Neural cell (in vitro differentiated cells): Measurements from ENCODE around the gene PDZRN3. TPM values are rescaled to one million over a fixed set of nuclear protein-coding genes. Genes with fewer than 3 reads are reported as not detected.

Experiments
- H2AFZ ChIP-seq: fragments of 200-600, 300-800 bp; sonication (generic), shearing (Covaris generic); 2 replicates; pipeline ENCODE4 v1.6.0; 2014; ENCODE audit warnings: low read depth, mild to moderate bottlenecking, antibody characterized with exemption, low read length, moderate library complexity
- H3F3A ChIP-seq: fragments of 200-600 bp; shearing (Covaris generic); 2 replicates; pipeline ENCODE4 v1.6.1; 2016; ENCODE audit warnings: mild to moderate bottlenecking, moderate library complexity, mixed read lengths, antibody characterized with exemption, low read length; ENCODE audit not compliant: insufficient read depth, poor library complexity, severe bottlenecking
- H3K27ac ChIP-seq: fragments of 200-600, 300-800 bp; sonication (generic), shearing (Covaris generic); 2 replicates; pipeline ENCODE4 v1.5.1; 2014; ENCODE audit warnings: mild to moderate bottlenecking, low read length, moderate library complexity
- H3K27me3 ChIP-seq: fragments of 300-800, 200-600 bp; sonication (generic), shearing (Covaris generic); 2 replicates; pipeline ENCODE4 v1.6.0; 2014; ENCODE audit warnings: mild to moderate bottlenecking, low read depth, low read length, moderate library complexity; ENCODE audit not compliant: insufficient read depth
- H3K36me3 ChIP-seq: fragments of 300-800, 200-600 bp; sonication (generic), shearing (Covaris generic); 2 replicates; pipeline ENCODE4 v1.5.1; 2014; ENCODE audit warnings: mild to moderate bottlenecking, antibody characterized with exemption, low read length, moderate library complexity; ENCODE audit not compliant: insufficient read depth
- H3K4me2 ChIP-seq: fragments of 300-800, 200-600 bp; sonication (generic), shearing (Covaris generic); 2 replicates; pipeline ENCODE4 v1.6.0; 2014; ENCODE audit warnings: mild to moderate bottlenecking, low read length
- H3K4me3 ChIP-seq: fragments of 300-800, 200-600 bp; sonication (generic), shearing (Covaris generic); 2 replicates; pipeline ENCODE4 v1.5.1; 2014; ENCODE audit warnings: mild to moderate bottlenecking, low read length, moderate library complexity
- H3K79me2 ChIP-seq: fragments of 200-600 bp; shearing (Covaris generic); replicated peaks from 2 replicates; pipeline ENCODE4 v1.6.0; 2014; ENCODE audit warnings: mild to moderate bottlenecking, low read length, moderate library complexity; ENCODE audit not compliant: insufficient read depth
- H3K9ac ChIP-seq: fragments of 300-800, 200-600 bp; sonication (generic), shearing (Covaris generic); 2 replicates; pipeline ENCODE4 v1.6.1; 2016; ENCODE audit warnings: mild to moderate bottlenecking, low read length, mixed read lengths
- H3K9me2 ChIP-seq: fragments of 200-600 bp; shearing (Covaris generic); 2 replicates; pipeline ENCODE4 v1.6.1; 2016; ENCODE audit warnings: mild to moderate bottlenecking, low read length, mixed read lengths; ENCODE audit not compliant: insufficient read depth
- H3K9me3 ChIP-seq: fragments of 200-600, 300-800 bp; sonication (generic), shearing (Covaris generic); 2 replicates; pipeline ENCODE4 v1.6.1; 2016; ENCODE audit warnings: mild to moderate bottlenecking, mixed run types, low read length, moderate library complexity, mixed read lengths
- H4K20me1 ChIP-seq: fragments of 200-600 bp; shearing (Covaris generic); 2 replicates; pipeline ENCODE4 v1.6.1; 2016; ENCODE audit warnings: mild to moderate bottlenecking, mixed run types; ENCODE audit not compliant: insufficient read depth
- EP300 ChIP-seq: fragments of 450-650 bp; conservative IDR thresholded peaks from 2 replicates; pipeline ENCODE4 v1.6.1; 2014; ENCODE audit warnings: antibody characterized with exemption, mild to moderate bottlenecking, moderate library complexity; ENCODE audit not compliant: poor library complexity, severe bottlenecking
- EZH2 ChIP-seq: fragments of 200-600, 300-800 bp; shearing (Covaris generic), sonication (generic); IDR thresholded peaks from 2 replicates; pipeline ENCODE4 v1.6.1; 2014; ENCODE audit warnings: antibody characterized with exemption, low read length, borderline replicate concordance, mild to moderate bottlenecking; ENCODE audit not compliant: insufficient read depth, poor library complexity, severe bottlenecking
- MXI1 ChIP-seq: fragments of 450-650 bp; conservative IDR thresholded peaks from 2 replicates; pipeline ENCODE4 v1.6.1; 2014; ENCODE audit warnings: antibody characterized with exemption, mild to moderate bottlenecking; ENCODE audit not compliant: poor library complexity, severe bottlenecking
- POLR2AphosphoS5 ChIP-seq: IDR thresholded peaks from 2 replicates; pipeline ENCODE4 v1.6.1; 2012
- RAD21 ChIP-seq: fragments of 450-650 bp; conservative IDR thresholded peaks from 2 replicates; pipeline ENCODE4 v1.6.1; 2014; ENCODE audit warnings: antibody characterized with exemption, mild to moderate bottlenecking, moderate library complexity
- REST ChIP-seq: IDR thresholded peaks from 2 replicates; pipeline ENCODE4 v1.6.1; 2012; ENCODE audit warnings: borderline replicate concordance
- SMC3 ChIP-seq: fragments of 450-650 bp; conservative IDR thresholded peaks from 2 replicates; pipeline ENCODE4 v1.6.1; 2014; ENCODE audit warnings: antibody characterized with exemption, mild to moderate bottlenecking, moderate library complexity; ENCODE audit not compliant: poor library complexity
- TAF1 ChIP-seq: IDR thresholded peaks from 2 replicates; pipeline ENCODE4 v1.6.1; 2012; ENCODE audit warnings: low read depth
- polyA plus RNA-seq: library from polyadenylated mRNA; depleted of rRNA; stranded (reverse); fragments of >200 nt; gene quantifications from 2 replicates; pipeline ENCODE4 v1.2.3, GENCODE V29; 2014
- TF ChIP-seq, protein P1 (sequence below): fragments of 450-650 bp; IDR thresholded peaks from 2 replicates; pipeline ENCODE4 v1.5.1; 2014; ENCODE audit warnings: antibody characterized with exemption, mild to moderate bottlenecking, moderate library complexity; ENCODE audit not compliant: poor library complexity, severe bottlenecking

The PDZRN3 gene
- polyA plus RNA-seq, 1 donor from 2014 or later, result 1.1 TPM

DNA sequence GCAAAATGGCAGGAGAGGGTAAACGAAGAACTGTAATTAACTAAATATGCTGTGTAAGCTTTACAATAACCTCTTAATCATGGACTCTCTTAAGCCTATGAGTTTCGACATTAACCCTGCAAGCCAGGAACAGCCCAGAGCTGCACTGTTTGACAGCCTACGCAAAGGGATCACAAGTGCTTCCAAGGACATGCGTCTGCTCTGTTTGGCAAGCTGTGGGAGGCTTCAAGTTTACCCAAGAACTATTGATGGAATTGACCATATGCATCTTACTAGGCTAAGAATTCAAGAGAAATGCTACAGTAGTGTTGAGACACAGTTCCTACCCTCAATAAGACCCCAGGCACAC, 66.0 kb downstream of the PDZRN3 start:
- Histone ChIP-seq H3K9me3 (no peaks in the 10 kb centered on the region), H3F3A (no peaks in the 10 kb centered on the region), H3K79me2 (no peaks in the 10 kb centered on the region), H3K27ac (no peak overlapping the region), H3K9me2 (no peaks in the 10 kb centered on the region), H3K36me3 (no peaks in the 10 kb centered on the region), H4K20me1 (no peaks in the 10 kb centered on the region), H3K9ac (no peak overlapping the region), H3K4me3 (no peak overlapping the region), H2AFZ (no peak overlapping the region), H3K27me3 (no peaks in the 10 kb centered on the region), H3K4me2 (no peak overlapping the region)
- TF ChIP-seq TAF1, result no peak
- TF ChIP-seq, protein P1, sequence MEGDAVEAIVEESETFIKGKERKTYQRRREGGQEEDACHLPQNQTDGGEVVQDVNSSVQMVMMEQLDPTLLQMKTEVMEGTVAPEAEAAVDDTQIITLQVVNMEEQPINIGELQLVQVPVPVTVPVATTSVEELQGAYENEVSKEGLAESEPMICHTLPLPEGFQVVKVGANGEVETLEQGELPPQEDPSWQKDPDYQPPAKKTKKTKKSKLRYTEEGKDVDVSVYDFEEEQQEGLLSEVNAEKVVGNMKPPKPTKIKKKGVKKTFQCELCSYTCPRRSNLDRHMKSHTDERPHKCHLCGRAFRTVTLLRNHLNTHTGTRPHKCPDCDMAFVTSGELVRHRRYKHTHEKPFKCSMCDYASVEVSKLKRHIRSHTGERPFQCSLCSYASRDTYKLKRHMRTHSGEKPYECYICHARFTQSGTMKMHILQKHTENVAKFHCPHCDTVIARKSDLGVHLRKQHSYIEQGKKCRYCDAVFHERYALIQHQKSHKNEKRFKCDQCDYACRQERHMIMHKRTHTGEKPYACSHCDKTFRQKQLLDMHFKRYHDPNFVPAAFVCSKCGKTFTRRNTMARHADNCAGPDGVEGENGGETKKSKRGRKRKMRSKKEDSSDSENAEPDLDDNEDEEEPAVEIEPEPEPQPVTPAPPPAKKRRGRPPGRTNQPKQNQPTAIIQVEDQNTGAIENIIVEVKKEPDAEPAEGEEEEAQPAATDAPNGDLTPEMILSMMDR, result no peak
- no peak for TF ChIP-seq RAD21
- TF ChIP-seq MXI1, result no peak
- TF ChIP-seq POLR2AphosphoS5, result no peak
- TF ChIP-seq EP300, result no peak
- no peak for TF ChIP-seq EZH2
- TF ChIP-seq REST, result no peak
- no peak for TF ChIP-seq SMC3

DNA sequence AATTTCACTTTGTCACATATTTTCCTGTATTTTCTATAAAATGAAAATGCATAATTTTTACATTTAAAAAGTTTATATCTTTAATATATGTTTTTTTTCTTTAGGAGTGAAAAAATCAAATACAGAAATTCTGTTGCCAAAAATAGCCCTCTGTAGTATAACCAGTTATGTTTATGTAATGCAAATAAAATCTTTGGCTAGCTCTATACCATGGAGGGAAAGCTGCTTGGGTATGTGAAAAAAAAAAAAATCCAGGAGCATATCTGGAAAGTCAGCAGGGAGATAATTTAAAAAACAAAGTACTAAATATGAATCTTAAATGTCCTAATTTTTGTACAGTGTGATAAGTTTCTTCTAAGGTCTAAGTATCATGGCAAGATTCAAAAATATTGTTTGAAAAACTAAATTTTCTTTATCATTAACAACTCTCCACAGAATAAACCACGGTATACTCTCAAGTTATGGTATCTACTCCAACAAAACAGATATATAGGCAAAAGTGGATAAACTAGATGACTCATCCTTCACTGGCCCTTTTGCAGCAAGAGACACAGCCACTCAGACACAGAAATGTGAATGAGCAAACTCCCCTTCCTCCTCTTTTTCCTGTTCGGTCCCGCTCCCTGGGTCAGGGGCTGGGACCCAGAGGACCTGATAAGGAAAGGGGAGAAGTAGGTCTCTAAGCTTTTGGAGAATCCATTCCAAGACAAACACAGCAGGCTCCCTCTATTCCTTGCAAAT, 66.6 kb downstream of the PDZRN3 start:
- Histone ChIP-seq H3K9me2 (no peaks in the 10 kb centered on the region), H3K4me3 (no peak overlapping the region), H3K27me3 (no peaks in the 10 kb centered on the region), H4K20me1 (no peaks in the 10 kb centered on the region), H3K27ac (no peak overlapping the region), H3K4me2 (no peak overlapping the region), H3K36me3 (no peaks in the 10 kb centered on the region), H2AFZ (no peak overlapping the region), H3K9ac (no peak overlapping the region), H3K9me3 (no peaks in the 10 kb centered on the region), H3F3A (no peaks in the 10 kb centered on the region), H3K79me2 (no peaks in the 10 kb centered on the region)
- TF ChIP-seq, protein P1, result no peak
- TF ChIP-seq MXI1 (no peak), RAD21 (no peak), EZH2 (no peak), POLR2AphosphoS5 (no peak), TAF1 (no peak), REST (no peak), SMC3 (no peak), EP300 (no peak)
